ENCODE data around the gene C6orf89.

DNA sequence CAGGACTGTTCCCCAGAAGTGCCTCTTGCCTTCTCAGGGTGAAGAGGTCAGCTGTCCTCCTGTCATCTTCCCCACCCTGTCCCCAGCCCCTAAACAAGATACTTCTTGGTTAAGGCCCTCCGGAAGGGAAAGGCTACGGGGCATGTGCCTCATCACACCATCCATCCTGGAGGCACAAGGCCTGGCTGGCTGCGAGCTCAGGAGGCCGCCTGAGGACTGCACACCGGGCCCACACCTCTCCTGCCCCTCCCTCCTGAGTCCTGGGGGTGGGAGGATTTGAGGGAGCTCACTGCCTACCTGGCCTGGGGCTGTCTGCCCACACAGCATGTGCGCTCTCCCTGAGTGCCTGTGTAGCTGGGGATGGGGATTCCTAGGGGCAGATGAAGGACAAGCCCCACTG is 78.6 kb downstream of the C6orf89 start:
- no peak for TF ChIP-seq SUZ12 (IDR thresholded peaks at IDR 0.05; ENCODE audit: extremely low read depth, insufficient read depth, insufficient read length)
- no peak for TF ChIP-seq ZNF274 (IDR thresholded peaks at IDR 0.05; ENCODE audit: low read depth, low read length)
- no peak for TF ChIP-seq YY1 (IDR thresholded peaks at IDR 0.05; ENCODE audit: insufficient read depth, insufficient read length)
